Measurements from ENCODE around the gene APPL2. TPM values are rescaled to one million over a fixed set of nuclear protein-coding genes. Genes with fewer than 3 reads are reported as not detected.
A peak's percentile ranks its signal among the peaks of the same experiment; 100 is the strongest.

APPL2 gene
- total RNA-seq, 4 donors from 2014 or later, result 30.9 to 52.3 (median 35.2) TPM

- Histone ChIP-seq H3K4me1 (peaks cover 0 to 10% (median 0%) of the 10 kb centered on the region in 3 donors), H3K36me3 (no peaks in the 10 kb centered on the region), H3K4me3 (no peak overlapping the region), H3K27me3 (no peaks in the 10 kb centered on the region), H3K9me3 (no peaks in the 10 kb centered on the region), H3K27ac (no peak overlapping the region)
- WGBS, 2 donors, result 85% methylated on average over 1 of the region's 1 CpG
- no peak for DNase-seq
- intact Hi-C loops (cut with DNase I), result no loop called here
- no peak for TF ChIP-seq POLR2A (IDR thresholded peaks at IDR 0.05)
- TF ChIP-seq, protein P1, sequence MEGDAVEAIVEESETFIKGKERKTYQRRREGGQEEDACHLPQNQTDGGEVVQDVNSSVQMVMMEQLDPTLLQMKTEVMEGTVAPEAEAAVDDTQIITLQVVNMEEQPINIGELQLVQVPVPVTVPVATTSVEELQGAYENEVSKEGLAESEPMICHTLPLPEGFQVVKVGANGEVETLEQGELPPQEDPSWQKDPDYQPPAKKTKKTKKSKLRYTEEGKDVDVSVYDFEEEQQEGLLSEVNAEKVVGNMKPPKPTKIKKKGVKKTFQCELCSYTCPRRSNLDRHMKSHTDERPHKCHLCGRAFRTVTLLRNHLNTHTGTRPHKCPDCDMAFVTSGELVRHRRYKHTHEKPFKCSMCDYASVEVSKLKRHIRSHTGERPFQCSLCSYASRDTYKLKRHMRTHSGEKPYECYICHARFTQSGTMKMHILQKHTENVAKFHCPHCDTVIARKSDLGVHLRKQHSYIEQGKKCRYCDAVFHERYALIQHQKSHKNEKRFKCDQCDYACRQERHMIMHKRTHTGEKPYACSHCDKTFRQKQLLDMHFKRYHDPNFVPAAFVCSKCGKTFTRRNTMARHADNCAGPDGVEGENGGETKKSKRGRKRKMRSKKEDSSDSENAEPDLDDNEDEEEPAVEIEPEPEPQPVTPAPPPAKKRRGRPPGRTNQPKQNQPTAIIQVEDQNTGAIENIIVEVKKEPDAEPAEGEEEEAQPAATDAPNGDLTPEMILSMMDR (IDR thresholded peaks at IDR 0.05), result no peak
Measured at GRCh38 chr12:105240228-105240627, 4.3 kb upstream of the APPL2 start.

DNA sequence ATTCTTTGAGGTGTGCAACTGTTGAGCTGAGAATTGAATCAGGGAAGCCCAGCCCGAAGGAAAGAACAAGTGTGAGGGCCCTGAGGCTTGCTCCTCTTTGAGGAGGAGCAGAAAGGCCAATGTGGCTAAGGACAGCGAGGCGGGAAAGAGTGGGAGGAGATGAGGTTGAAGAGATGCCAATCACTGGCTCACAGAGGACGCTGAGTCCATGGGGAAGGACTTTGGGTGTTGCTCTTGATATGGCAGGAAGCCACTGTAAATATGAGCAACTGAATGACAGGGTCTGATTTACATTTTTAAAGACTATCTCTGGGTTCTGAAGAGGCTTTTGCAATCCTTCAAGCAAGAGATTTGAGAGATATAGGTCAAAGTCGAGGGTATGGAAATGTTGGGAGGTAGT is 3.3 kb upstream of the APPL2 start:
- 66 to 68% methylated on average over 5 of the region's 5 CpGs for WGBS, 2 donors
- no peak for DNase-seq
- no peaks in the 10 kb centered on the region for H3K9me3 ChIP-seq
- H3K27ac ChIP-seq, result no peak overlapping the region
- no peaks in the 10 kb centered on the region for H3K27me3 ChIP-seq
- intact Hi-C loops (cut with DNase I), result no loop called here
- TF ChIP-seq, protein P1 (IDR thresholded peaks at IDR 0.05), result no peak
- no peak overlapping the region for H3K4me3 ChIP-seq
- no peaks in the 10 kb centered on the region for H3K36me3 ChIP-seq
- peaks cover 0 to 19% (median 2%) of the 10 kb centered on the region in 3 donors for H3K4me1 ChIP-seq

DNA sequence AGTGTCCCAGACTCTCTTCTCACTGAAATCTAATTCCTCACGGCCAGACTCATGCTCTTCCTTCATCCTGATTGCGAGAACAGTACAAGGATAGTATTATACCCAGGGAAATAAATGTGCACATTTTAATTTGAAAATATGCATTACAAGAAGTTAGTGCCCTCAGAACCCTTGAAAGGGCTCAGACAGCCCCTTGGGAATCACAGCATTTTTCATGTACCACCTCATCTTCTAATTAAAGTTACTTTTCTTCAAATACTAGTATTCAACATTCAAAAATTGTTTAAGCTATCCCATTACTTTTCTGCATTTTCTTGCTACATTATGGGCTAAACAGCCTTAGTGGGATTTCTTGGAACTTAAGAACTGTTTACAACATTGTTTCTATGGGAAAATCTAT is 1.7 kb upstream of the APPL2 start:
- Histone ChIP-seq H3K4me3 (no peak overlapping the region), H3K36me3 (no peaks in the 10 kb centered on the region)
- TF ChIP-seq, protein P1 (IDR thresholded peaks at IDR 0.05), result no peak
- TF ChIP-seq POLR2A (IDR thresholded peaks at IDR 0.05), result no peak

DNA sequence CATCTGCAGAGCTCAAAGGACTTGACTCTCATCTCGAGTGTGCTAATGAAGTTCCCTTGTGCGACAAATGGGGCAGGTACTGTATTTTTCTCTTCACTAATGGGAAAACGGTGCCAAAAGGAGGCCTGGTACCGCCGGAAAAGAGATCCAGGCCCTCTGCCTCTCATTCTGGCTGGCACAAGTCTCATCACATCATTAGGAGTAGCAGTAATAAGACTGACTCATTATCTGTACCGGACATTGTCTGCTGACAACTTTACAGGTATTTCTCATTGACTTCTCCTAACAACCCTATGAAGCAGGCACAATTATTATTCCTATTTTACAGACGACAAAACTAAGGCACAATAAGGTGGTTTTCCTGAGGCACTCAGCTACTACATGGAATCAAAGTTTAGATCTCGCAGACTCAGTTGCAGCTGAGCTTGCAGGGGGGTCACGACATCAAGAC is 668 bp downstream of the APPL2 start:
- 1 to 2% methylated on average over 6 to 9 of the region's 9 CpGs for WGBS, 2 donors
- Histone ChIP-seq H3K4me3 (peak overlapping the region; percentile 79 to 97 (median 92)), H3K4me1 (peaks cover 10 to 59% (median 26%) of the 10 kb centered on the region in 3 donors), H3K36me3 (peaks cover 0 to 11% (median 0%) of the 10 kb centered on the region in 3 donors), H3K27ac (peak overlapping the region; percentile 91 to 97 (median 94)), H3K9me3 (no peaks in the 10 kb centered on the region), H3K27me3 (no peaks in the 10 kb centered on the region)
- TF ChIP-seq, protein P1 (IDR thresholded peaks at IDR 0.05), result no peak
- no peak for TF ChIP-seq POLR2A (IDR thresholded peaks at IDR 0.05)
- intact Hi-C loops (cut with DNase I), result no loop called here
- DNase-seq, result no peak

More for the DNA sequence above, 1.7 kb upstream of the APPL2 start:
- no peaks in the 10 kb centered on the region for H3K27me3 ChIP-seq
- WGBS, 2 donors, result 82 to 94% methylated on average over 2 of the region's 2 CpGs
- H3K4me1 ChIP-seq, result peaks cover 10 to 35% (median 18%) of the 10 kb centered on the region in 3 donors
- no peak for DNase-seq
- H3K9me3 ChIP-seq, result no peaks in the 10 kb centered on the region
- H3K27ac ChIP-seq, result no peak overlapping the region
- intact Hi-C loops (cut with DNase I), result no loop called here

- intact Hi-C loops (cut with DNase I), result no loop called here
- no peak for DNase-seq
- Histone ChIP-seq H3K27me3 (no peaks in the 10 kb centered on the region), H3K4me3 (peak overlapping the region in 3 of 4 donors; percentile 79 to 97 (median 94)), H3K36me3 (peaks cover 0 to 15% (median 0%) of the 10 kb centered on the region in 3 donors), H3K4me1 (peaks cover 10 to 70% (median 36%) of the 10 kb centered on the region in 3 donors), H3K9me3 (no peaks in the 10 kb centered on the region), H3K27ac (peak overlapping the region in 3 of 4 donors; percentile 36 to 97 (median 91))
- WGBS, 2 donors, result 69 to 75% methylated on average over 1 of the region's 1 CpG
- TF ChIP-seq, protein P1 (IDR thresholded peaks at IDR 0.05), result no peak
Measured at GRCh38 chr12:105234197-105234596, 1.8 kb downstream of the APPL2 start.

Measured in esophagus squamous epithelium (tissue), 5 donors.